ENCODE data around the gene FAM9C.

The FAM9C gene

GRCh38 chrX:13043138-13043537 lies 1.3 kb downstream of the FAM9C start:
- DNase-seq, result no peak

DNA sequence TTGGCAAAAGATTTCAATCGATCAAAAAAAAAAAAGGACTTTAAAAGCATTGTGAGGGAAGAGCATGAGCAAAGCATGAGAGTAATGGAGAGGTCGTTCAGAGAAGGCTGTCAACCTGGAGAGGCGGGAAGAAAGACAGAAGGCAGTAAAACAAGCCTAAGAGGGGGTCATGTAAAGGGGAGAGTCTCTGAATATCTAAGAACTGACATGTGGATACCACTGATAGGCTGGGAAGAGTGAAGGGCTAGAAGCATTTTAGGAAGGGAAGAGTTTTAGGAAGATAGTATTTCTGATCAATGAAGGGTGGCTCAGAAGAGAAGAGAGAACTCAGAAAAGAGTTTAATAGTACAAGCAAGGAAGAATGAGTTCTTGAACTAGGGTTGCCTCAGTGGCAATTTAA lies 7.5 kb downstream of the FAM9C start:
- no peak for DNase-seq

- DNase-seq, result no peak
Observed at GRCh38 chrX:13033193-13033592, 11.2 kb downstream of the FAM9C start.

DNA sequence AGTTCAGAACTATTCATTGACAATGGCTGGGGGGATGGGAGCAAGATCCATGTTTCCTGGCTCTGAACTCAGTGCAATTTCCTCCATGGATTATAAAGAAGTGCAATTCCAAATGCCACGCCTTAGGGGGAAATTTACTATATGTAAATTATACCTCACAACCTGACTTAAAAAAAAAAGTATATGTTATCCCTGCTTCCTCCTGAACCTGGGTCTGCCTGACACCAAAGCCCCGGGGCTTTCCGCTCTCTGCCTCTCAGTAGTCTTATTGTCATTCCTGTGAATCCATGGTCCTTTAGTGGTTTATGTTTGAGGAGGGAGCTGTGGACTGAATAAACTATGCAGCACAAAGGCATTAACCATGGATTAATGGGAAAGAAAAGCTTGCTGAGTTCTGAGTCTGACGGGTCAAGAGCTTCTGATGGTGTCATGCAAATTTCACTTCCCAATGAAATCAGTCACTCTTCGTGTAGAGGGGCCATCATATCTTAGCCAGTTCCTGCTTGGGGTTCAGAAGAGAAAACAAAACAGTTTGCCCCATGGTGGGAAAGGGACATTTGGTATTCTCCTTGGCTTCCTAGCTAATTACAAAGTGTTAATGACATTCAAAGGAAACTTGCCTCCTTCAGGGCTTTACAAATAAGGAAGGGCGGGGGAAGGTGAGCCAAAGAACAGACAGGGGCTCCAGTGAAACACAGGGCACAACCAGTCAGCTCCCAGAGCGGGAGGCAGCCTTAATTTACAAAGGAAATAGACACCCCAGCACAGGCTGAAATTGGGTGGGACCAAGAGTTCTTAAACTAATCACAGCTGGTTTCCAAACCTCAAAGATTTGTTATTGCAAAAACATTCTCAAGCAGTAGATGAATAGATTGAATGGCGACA lies 14.3 kb downstream of the FAM9C start:
- DNase-seq, result peak in 3 of 4 experiments; percentile 11 to 34 (median 30)

- no peak for DNase-seq
Observed at GRCh38 chrX:13029637-13029886, 14.9 kb downstream of the FAM9C start.

DNA sequence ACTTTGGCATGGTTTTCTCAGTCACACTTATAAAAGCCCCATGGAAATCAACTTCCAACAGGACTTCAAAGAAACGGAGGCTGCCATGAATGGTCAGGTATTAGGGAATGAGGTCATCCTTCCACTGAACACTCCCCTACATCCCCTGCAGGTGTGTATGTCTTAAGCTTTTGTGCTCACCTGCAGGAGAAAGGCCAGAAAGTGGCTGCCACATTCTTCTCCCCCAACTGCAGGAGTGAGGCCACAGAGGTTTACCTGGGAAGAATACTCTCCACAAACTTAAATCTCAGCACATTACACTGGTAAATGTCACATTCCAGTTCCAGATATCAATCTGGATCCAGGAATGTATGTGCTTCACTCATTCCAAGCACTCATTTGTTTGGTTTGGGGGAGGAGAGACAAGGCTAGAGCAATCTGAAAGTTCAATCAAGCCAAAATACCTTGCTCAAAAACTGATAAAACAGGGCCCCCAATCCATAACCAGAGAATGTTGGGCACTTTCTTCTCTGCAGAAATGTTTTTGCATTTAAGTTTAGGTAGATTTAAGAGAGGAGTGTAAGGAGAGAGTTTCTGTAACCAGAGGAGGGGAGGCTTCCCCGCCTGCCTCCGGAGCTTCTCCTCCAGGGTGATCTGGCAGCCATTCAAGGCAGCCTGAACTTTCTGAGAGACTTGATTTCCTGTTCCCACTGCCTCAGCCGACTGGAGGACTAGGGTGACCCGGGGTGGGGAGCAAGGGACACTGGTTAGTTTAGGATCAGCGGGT lies 15.4 kb downstream of the FAM9C start:
- peak in 3 of 4 experiments; percentile 30 to 55 (median 44) for DNase-seq

DNA sequence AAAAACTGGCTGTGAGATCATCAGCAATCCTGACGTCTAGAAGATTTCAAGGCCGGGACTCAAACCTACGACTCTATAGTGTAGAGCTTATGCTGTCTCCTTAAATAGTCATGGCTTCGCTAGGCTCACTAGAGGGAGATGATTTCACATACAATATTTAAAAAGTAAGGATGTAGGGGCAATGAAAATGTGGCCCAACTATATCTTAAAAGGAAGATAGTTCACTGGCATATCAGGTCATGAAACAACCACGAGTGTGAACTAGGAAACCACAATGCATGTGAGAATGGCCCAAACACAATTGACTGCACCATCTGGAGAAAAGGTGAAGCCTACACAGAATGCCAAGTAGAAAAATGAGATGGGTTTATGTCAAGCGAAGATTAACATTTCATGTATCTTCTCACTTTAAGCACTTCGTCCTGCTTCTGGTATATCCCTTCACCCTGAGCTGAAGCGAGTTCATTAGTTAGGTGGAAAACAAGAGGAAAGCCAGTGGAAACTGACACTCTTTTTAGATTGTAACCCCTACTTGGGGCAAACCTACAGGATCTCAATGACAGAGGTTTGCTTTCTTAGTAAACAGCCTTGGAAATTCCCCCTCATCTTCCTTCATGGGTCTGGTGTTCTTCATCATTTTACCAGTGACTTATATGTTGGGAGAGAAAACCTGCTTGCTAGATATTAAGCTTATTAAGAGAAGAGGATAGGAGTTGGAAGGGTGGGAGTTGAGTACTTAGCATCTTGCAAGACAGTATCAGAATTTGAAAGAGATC lies 17.4 kb downstream of the FAM9C start:
- DNase-seq, result no peak

DNA sequence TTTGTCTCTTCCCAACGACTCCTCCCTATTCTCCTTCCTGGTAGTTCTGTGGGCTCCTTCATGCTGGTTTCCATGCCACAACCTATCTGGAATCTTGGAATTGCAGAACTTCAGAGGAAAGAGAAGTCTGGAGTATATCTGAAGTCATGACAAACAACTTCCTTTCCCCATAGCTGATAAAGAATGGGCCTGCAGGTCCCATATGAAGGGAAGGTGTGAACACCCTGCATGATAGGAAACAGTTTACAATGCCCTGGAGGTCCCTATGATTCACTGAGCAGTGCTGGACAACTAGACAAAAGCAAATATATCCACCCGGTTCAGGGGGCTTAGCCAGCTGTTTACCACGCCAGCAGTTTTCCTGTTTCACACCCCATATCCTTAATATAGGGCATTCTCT lies 19.4 kb downstream of the FAM9C start:
- DNase-seq, result no peak

GRCh38 chrX:13023979-13024378 lies 20.4 kb downstream of the FAM9C start:
- DNase-seq, result no peak

DNA sequence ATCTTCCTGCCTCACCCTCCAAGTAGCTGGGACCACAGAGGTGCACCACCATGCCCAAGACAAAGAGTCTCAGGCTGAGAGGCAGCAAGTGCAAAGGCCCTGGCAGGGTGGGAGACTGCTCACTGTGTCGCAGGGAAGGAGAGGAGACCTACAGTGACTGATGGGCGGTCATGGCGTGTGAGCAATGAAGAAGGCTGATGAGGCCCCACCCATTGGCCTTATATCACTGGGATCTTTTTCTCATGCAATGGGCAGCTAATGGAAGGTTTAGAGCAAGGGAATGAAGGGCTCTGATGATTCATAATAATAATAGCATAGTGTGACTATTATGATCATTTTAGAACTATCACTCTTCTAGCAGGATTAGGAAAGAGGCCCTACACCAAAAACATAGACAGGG lies 20.9 kb downstream of the FAM9C start:
- DNase-seq, result no peak

DNA sequence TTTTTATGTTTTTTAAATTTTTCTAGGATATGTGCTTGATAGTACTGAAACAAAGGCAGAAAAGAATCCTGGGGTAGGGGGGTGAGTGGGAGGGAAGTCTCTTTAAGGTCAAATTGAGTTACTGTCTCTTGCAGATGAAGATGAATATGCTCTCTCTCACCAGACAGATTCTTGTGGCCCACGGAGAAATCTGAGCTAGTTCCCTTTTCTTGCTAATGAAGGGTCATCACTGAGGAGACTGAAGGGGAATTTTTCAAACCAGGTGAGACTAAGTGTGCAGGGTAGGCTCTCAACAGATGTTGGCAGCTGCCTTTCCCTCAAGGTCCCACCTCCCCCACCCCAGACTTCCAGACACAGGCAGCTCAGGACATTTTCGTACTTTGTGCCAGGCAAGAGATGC lies 21.5 kb downstream of the FAM9C start:
- DNase-seq, result peak in 2 of 4 experiments; percentile 49 to 51

GRCh38 chrX:13016731-13017130 lies 27.7 kb downstream of the FAM9C start:
- DNase-seq, result peak in 3 of 4 experiments; percentile 34 to 64 (median 47)

DNA sequence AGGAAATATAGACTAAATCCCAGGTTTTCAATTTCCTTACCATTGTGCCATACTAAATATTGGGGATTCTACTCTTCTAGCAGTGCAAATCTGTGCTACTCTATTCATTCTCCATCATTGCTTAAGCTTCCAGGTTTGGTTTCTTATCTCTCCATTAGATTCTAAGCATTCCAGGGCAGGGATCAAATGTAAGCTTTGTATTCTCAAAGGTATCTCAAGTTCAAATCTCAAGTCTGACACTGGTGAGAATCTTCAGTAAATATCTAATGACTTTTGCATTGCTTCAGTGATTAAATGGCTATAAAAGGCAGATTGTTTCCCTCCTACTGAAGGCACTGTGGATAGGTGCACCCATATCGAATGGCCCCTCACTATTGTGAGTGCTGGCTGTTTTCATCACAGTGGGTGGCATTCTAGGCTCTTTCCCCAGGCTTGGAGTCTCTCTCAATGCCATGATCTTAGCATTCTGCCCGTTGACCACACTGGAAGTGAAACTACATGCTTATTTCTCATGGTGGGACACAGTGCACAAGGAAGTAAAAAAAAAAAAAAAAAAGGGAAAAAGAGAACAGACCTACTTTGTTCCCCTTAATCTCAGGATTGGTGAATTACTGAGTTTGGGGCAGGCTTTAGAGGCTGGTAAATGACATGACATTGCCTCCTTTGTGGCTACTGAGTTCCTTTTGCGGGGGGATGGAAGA lies 28.7 kb downstream of the FAM9C start:
- DNase-seq, result peak; percentile 56 to 85 (median 74)

DNA sequence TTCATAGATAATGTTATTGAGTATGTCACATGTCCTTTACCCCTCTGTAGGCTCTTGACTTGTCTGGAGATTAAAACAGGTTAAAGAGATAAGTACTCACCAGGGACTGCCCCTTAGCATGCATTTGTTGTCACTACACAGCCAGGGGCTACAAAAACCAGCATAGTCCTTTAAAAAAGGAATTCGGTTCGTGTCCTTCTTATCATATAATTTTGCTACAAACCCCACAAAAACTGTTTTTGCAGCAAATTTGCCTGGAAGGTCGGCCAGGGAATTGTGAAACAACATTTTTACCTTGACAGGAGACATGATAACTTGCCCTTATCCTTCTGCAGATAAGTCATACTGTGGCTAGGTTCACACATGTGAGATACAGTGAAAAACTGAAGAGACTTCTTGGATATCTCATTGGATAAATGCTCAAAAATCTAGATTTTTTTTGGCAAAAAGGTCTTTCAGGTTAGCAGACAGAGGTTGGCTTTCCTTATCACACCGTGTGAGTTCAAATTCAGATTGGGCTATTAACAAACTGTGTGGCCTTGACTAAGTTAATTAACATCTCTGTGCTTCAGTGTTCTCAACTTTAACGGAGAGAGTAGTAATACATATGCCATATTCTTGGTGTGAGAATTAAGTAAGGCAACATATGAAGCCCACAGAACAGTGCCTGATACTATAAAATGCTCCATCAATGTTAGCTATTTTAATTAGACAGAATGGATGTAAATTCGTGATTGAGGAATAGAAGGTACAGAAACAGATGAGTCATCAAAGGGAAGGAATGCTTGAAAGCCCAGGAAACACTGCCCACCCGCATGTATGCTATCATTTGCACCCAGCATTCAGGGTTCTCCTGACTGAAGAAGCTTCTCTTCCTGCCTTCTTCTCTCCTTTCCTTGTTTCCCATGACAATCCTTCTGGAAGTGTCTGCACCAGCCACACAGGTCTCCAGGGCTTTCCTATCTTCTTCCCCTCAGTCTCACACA lies 30.0 kb downstream of the FAM9C start:
- DNase-seq, result no peak

DNA sequence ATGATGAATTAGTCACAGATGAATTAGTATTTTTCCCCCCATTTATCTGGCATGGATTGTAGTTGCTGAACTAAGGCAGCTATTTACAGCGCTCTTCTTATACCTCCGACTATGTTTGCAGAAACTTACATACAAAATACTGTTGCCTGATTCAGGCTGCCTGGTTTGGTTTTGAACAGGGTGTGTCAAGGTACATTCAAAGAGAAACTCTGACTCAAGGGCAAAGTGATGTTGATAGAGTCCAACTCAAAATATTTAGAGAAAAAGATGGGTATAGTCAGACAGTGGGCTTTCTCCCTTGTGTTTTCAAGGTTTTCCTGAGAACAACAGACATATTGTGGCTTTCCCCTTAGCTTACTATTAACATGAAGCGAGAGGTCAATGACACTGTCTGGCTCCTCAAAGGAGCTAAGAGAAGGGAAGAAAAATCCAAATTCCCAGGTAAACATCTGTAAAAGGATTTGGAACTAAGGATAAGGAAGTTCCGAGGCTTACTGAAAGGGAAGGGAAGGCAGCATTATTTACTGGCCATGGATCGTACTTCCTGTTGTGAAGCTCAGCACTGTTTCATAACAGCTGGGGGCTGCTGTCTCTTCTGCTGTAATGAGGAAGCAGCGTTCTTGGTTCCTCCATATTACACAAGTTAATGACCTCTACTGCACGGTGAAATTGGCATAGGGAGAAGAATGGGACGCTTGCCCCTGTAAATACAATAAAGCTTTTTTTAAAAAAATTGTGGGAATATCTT lies 30.9 kb downstream of the FAM9C start:
- peak; percentile 74 to 91 (median 84) for DNase-seq

- DNase-seq, result no peak
Observed at GRCh38 chrX:13010546-13010945, 33.9 kb downstream of the FAM9C start.

DNA sequence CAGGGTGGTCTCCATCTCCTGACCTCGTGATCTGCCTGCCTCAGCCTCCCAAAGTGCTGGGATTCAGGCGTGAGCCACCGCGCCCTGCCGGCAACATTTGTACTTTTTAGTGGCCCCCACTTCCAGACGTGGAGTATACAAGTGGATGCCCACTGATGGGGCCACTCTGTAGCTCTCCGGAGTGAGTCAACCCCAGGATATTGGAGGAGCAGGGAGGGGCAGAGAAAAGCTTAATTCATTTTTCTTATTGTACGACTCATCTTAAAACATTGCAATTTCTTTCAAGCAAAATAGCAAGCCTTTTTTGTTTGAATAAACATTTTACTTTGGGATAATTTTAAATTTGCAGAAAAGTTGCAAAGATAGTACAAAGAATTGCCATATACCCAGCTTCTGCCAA lies 34.6 kb downstream of the FAM9C start:
- DNase-seq, result no peak

- no peak for DNase-seq
Observed at GRCh38 chrX:13009273-13009672, 35.1 kb downstream of the FAM9C start.

GRCh38 chrX:13008851-13009250 lies 35.6 kb downstream of the FAM9C start:
- DNase-seq, result no peak

- DNase-seq, result peak; percentile 34 to 59 (median 50)
Observed at GRCh38 chrX:13008189-13008533, 36.3 kb downstream of the FAM9C start.
